IPS DF 6.9 (cell line): ENCODE results near the gene GPR32.
"Not testable (repeated sequence)": the region's sequence is repeated elsewhere in the genome, so short reads cannot be mapped to it uniquely, and the experiment has no call there.

ENCODE experiments used
- DNase-seq: peaks from one replicate; pipeline ENCODE4 v3.0.0-alpha.2; 2013; ENCODE audit warnings: low read depth, low spot score
- H3K27ac ChIP-seq: one replicate; pipeline ENCODE4 v1.5.1; 2013; ENCODE audit warnings: low read length, control low read depth
- H3K27me3 ChIP-seq: 2 replicates; pipeline ENCODE4 v1.6.1; 2013; ENCODE audit warnings: mild to moderate bottlenecking, low read length; ENCODE audit not compliant: control insufficient read depth, insufficient read depth
- H3K36me3 ChIP-seq: 2 replicates; pipeline ENCODE4 v1.6.1; 2013; ENCODE audit warnings: low read length; ENCODE audit not compliant: control insufficient read depth, insufficient read depth
- H3K4me1 ChIP-seq: 2 replicates; pipeline ENCODE4 v1.6.1; 2013; ENCODE audit warnings: low read length; ENCODE audit not compliant: control insufficient read depth, insufficient read depth
- H3K4me3 ChIP-seq: 2 replicates; pipeline ENCODE4 v1.5.1; 2013; ENCODE audit warnings: mild to moderate bottlenecking, low read length
- H3K9me3 ChIP-seq: 2 replicates; pipeline ENCODE4 v1.6.1; 2013; ENCODE audit warnings: low read length, inconsistent platforms; ENCODE audit not compliant: control insufficient read depth, insufficient read depth
- WGBS: extraction: QIAGEN DNeasy Blood & Tissue Kit; methylation state at CpG from one replicate; pipeline ENCODE4 v1.1.7; 2013; ENCODE audit warnings: mixed read lengths, missing lambda C conversion rate; ENCODE audit not compliant: insufficient read length, insufficient coverage; 5-methylcytosine and 5-hydroxymethylcytosine counted together

Gene GPR32, protein sequence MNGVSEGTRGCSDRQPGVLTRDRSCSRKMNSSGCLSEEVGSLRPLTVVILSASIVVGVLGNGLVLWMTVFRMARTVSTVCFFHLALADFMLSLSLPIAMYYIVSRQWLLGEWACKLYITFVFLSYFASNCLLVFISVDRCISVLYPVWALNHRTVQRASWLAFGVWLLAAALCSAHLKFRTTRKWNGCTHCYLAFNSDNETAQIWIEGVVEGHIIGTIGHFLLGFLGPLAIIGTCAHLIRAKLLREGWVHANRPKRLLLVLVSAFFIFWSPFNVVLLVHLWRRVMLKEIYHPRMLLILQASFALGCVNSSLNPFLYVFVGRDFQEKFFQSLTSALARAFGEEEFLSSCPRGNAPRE

DNA sequence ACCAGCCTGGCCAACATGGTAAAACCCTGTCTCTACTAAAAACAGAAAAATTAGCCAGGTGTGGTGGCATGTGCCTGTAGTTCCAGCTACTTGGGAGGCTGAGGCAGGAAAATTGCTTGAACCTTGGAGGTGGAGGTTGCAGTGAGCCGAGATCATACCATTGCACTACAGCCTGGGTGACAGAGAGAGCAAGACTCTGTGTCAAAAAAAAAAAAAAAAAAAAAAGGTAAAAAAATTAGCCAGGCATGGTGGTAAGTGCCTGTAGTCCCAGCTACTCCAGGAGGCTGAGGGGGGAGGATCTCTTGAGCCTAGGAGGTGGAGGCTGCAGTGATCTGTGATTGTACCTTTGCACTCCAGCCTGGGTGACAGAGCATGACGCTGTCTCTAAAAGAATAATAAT is at the start of gene GPR32:
GPR32 (plus strand) TSS at position 301 of the 400 bp plus-strand sequence. CDS start 137 bp downstream, outside the sequence.
- not testable (repeated sequence) for DNase-seq, H3K27me3 ChIP-seq, H3K9me3 ChIP-seq, H3K36me3 ChIP-seq, H3K4me3 ChIP-seq, H3K4me1 ChIP-seq, H3K27ac ChIP-seq
- WGBS: no CpG with 5 or more reads among the region's 2 CpGs

DNA sequence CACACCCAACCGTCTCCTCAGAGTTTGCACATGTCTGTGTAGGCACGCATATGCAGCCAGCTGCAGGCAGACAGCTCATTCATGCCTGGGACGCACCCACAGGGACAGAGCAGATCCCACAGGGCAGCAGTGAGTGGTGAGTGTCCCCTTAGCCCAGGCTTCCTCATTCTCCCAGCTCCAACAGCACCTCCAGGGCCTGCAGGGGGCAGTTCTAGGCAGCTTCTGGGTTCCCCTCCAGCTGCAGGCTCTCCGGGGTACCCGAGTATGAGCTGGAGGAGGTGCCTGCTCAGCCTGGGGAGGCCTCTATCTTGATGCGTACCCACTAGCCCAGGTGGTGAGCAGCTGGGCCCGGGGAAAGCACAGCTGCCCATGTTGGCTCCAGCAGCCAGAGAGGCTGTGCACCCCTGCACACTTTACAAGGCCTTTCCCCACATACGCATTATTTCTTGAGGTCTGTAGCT is 49.3 kb upstream of the GPR32 start:
- H3K27me3 ChIP-seq: no peaks in the 10 kb centered on the region
- peaks cover 3% of the 10 kb centered on the region; the same call in 1 of the 2 replicates for H3K36me3 ChIP-seq
- H3K9me3 ChIP-seq: peaks cover 25% of the 10 kb centered on the region
- H3K4me3 ChIP-seq: no peak overlapping the region
- DNase-seq: no peak
- no CpG with 5 or more reads among the region's 8 CpGs for WGBS
- H3K27ac ChIP-seq: no peak overlapping the region
- H3K4me1 ChIP-seq: no peaks in the 10 kb centered on the region

DNA sequence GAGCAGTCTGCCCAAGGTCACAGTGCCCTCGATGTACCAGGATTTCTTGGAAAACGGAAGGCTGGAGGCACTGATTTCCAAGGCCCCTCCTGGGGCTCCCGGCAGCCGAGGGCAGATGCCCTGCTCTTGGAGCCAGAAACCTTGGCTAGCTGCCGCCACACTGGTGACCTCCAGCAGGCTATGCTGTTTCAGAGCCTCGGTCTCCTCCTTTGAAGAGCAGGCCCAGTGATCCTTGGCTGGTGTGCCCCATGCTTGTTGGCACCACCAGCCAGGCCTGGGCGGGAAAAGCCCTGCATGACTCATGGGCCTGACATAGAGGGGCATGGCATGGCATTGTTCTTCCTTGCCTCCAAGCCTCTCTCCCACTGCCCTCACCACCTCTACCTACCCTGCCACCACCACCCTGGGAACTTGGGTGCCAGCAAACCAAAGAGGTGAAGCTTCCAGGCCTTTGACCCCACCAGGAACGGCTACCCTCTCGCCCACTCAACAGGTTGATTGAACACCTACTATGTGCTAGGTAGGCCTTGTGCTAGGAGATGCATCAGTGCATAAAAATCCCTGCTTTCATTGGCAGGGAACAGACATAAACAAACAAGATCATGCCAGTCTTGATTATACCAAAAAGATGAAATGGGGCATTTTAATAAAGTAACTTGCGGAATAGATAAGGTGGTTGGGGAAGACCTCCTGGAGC is 48.7 kb upstream of the GPR32 start:
- H3K27ac ChIP-seq: no peak overlapping the region
- H3K4me3 ChIP-seq: no peak overlapping the region
- no CpG with 5 or more reads among the region's 10 CpGs for WGBS
- H3K9me3 ChIP-seq: peaks cover 23% of the 10 kb centered on the region
- no peaks in the 10 kb centered on the region for H3K27me3 ChIP-seq
- no peaks in the 10 kb centered on the region for H3K4me1 ChIP-seq
- no peak for DNase-seq
- H3K36me3 ChIP-seq: peaks cover 3% of the 10 kb centered on the region; the same call in 1 of the 2 replicates

DNA sequence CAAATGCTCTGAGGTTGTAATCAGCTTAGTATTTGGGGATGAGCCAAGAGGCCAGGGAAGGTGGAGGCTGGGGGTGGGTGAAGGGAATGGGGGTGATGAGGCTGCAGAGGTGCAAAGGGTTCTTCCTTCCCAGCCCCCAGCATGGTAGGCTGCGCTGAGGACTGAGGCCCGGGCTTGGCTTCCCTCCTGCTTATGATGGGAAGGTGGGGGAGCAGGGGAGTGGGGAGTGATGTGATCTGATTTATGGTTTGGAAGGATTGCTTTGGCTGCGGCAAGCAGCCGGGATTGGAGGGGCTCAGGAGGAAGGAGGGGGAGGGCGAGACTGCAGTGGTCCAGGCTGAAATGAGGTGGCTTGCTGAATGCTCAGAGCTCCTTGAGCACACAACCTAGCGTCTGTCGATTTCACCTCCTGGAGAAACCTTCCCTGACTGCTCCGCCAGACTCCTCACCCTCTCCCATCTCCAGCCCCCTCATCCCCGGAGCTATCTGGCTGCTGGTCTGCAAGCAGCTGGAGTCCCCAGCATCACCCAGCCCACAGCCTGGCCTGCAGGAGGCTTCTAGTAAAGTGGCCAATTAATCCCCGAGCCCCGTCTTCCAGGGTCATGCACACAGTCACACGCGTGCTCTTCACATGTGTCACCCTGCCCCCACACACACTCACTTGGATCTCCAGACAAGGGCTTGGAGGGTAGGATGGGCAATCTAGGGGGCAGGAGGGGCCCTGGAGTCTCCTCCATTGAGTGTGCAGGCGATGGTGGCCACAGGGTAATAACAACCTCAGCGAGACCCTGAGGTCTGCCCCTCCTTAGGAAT is 47.9 kb upstream of the GPR32 start:
- H3K36me3 ChIP-seq: peaks cover 3% of the 10 kb centered on the region; the same call in 1 of the 2 replicates
- H3K9me3 ChIP-seq: peaks cover 24% of the 10 kb centered on the region
- H3K4me3 ChIP-seq: no peak overlapping the region
- H3K4me1 ChIP-seq: no peaks in the 10 kb centered on the region
- H3K27ac ChIP-seq: no peak overlapping the region
- no CpG with 5 or more reads among the region's 15 CpGs for WGBS
- no peak for DNase-seq
- no peaks in the 10 kb centered on the region for H3K27me3 ChIP-seq

DNA sequence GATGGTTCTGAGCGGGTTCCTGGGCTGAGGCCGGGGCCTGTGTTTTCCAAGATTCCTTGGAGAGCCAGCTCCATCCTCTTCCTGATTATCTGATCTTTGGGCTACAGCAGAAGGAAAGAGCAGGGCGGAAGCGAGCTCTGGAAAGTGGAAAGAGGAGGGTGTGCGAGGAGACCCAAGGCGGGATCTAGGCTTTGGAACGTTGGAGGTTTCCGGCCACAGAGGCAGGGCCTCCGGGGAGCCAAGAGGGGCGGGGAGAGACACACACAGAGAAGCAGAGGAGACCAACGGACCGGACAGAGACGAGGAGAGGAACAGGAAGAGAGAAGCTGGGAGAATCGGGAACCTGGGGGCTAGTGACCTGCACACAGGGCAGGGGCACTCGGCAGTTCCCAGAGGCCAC is 47.2 kb upstream of the GPR32 start, which contains the start of gene CLEC11A:
CLEC11A (plus strand) TSS at position 296 of the 400 bp plus-strand sequence. CDS start 162 bp downstream, outside the sequence.
- WGBS: no CpG with 5 or more reads among the region's 15 CpGs
- DNase-seq: no peak
- H3K27ac ChIP-seq: no peak within 1 kb of the TSS
- no peaks in the 10 kb centered on the region for H3K4me1 ChIP-seq
- H3K9me3 ChIP-seq: peaks cover 27% of the 10 kb centered on the region
- H3K36me3 ChIP-seq: peaks cover 3% of the 10 kb centered on the region; the same call in 1 of the 2 replicates
- H3K4me3 ChIP-seq: no peak within 1 kb of the TSS
- H3K27me3 ChIP-seq: no peaks in the 10 kb centered on the region

DNA sequence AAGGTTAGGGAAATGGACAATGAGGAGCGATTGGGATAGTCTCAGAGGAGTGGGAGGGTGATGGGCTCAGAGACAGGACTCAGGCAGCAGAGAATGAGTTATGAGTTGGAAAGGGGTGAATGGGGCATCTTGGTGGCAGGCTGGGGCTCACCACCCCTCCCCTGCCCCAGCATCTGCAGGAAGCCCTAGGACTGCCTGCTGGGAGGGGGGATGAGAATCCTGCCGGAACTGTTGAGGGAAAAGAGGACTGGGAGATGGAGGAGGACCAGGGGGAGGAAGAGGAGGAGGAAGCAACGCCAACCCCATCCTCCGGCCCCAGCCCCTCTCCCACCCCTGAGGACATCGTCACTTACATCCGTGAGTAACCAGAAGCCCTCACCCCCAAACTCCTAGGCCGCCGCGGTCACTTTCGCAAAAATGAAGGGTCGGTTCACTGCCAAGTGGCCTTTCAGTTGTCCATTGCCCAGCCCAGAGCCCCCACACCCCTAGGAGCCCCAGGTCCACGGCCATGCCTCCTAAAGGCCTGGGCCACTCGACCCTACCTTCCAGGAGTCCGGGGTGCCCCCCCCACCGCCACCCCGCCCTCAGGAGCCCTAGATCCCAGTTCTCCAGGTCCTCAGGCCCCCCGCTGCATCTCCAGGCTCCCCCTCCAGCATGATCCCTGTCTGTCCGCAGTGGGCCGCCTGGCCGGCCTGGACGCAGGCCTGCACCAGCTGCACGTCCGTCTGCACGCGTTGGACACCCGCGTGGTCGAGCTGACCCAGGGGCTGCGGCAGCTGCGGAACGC is 46.3 kb upstream of the GPR32 start:
- peaks cover 3% of the 10 kb centered on the region; the same call in 1 of the 2 replicates for H3K36me3 ChIP-seq
- no peak overlapping the region for H3K4me3 ChIP-seq
- DNase-seq: no peak
- no peak overlapping the region for H3K27ac ChIP-seq
- no peaks in the 10 kb centered on the region for H3K27me3 ChIP-seq
- H3K9me3 ChIP-seq: peaks cover 30% of the 10 kb centered on the region
- no CpG with 5 or more reads among the region's 31 CpGs for whole genome bisulfite sequencing
- H3K4me1 ChIP-seq: no peaks in the 10 kb centered on the region

DNA sequence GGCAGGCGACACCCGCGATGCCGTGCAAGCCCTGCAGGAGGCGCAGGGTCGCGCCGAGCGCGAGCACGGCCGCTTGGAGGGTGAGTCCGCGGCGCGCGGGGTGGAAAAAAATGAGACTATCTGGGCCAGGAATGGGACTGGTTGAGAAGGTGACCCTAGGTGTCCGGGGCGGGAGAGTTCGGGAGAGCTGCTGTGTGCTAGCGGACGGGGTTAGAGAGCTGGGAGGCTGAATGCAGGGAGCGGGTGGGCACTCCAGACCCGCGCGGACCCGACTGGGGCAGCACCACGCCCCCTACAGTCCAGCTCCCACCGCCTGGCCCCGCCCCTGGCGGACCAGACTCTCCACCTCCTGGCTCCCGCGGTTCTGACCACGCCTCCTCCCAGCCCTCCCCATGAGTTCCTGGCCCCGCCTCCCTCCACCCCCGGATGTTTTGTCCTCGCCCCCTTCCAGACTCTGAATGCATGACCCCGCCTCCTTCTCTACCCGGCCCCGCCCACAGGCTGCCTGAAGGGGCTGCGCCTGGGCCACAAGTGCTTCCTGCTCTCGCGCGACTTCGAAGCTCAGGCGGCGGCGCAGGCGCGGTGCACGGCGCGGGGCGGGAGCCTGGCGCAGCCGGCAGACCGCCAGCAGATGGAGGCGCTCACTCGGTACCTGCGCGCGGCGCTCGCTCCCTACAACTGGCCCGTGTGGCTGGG is 45.6 kb upstream of the GPR32 start:
- Histone ChIP-seq H3K27me3 (no peaks in the 10 kb centered on the region), H3K4me3 (no peak overlapping the region), H3K9me3 (peaks cover 30% of the 10 kb centered on the region), H3K4me1 (no peaks in the 10 kb centered on the region), H3K27ac (no peak overlapping the region), H3K36me3 (peaks cover 3% of the 10 kb centered on the region; the same call in 1 of the 2 replicates)
- WGBS: no CpG with 5 or more reads among the region's 65 CpGs
- no peak for DNase-seq

DNA sequence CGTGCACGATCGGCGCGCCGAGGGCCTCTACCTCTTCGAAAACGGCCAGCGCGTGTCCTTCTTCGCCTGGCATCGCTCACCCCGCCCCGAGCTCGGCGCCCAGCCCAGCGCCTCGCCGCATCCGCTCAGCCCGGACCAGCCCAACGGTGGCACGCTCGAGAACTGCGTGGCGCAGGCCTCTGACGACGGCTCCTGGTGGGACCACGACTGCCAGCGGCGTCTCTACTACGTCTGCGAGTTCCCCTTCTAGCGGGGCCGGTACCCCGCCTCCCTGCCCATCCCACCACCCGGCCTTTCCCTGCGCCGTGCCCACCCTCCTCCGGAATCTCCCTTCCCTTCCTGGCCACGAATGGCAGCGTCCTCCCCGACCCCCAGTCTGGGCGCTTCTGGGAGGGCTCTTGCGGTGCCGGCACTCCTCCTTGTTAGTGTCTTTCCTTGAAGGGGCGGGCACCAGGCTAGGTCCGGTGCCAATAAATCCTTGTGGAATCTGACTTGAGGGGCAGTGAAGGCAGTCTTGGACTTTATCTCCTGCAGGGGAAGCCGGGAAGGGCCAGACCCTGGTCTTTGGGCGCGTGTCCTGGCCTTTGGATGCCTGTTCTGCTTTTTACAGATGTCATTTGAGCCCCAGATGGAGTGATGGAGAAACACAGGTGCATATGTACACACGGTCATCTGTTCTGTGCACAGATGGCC is 44.9 kb upstream of the GPR32 start:
- no CpG with 5 or more reads among the region's 52 CpGs for WGBS
- no peak for DNase-seq
- peaks cover 26% of the 10 kb centered on the region for H3K9me3 ChIP-seq
- peaks cover 3% of the 10 kb centered on the region; the same call in 1 of the 2 replicates for H3K36me3 ChIP-seq
- no peaks in the 10 kb centered on the region for H3K4me1 ChIP-seq
- no peaks in the 10 kb centered on the region for H3K27me3 ChIP-seq
- H3K4me3 ChIP-seq: no peak overlapping the region
- H3K27ac ChIP-seq: no peak overlapping the region

DNA sequence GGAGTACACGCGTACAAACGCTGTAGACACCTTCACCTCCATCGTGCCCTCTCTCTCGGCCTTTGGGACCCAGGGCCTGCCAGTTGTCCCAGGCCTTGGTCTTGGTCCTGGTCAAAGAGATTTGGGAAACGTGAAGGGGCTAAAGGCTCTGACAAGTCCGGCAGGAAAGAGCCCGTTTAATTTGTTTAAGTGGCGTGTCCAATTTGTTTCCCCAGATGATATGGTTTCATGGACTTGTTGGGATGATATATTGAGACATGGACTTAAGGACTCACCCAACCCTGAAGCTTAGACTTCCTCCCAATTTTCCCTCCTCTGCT is 44.4 kb upstream of the GPR32 start:
- Histone ChIP-seq H3K9me3 (peaks cover 23% of the 10 kb centered on the region), H3K4me1 (no peaks in the 10 kb centered on the region), H3K27me3 (no peaks in the 10 kb centered on the region), H3K36me3 (peaks cover 3% of the 10 kb centered on the region; the same call in 1 of the 2 replicates), H3K27ac (no peak overlapping the region), H3K4me3 (no peak overlapping the region)
- WGBS: no CpG with 5 or more reads among the region's 9 CpGs
- no peak for DNase-seq
